Measurements from ENCODE around the gene AVPR2.
A peak's percentile ranks its signal among the peaks of the same experiment; 100 is the strongest.

AVPR2 gene

DNA sequence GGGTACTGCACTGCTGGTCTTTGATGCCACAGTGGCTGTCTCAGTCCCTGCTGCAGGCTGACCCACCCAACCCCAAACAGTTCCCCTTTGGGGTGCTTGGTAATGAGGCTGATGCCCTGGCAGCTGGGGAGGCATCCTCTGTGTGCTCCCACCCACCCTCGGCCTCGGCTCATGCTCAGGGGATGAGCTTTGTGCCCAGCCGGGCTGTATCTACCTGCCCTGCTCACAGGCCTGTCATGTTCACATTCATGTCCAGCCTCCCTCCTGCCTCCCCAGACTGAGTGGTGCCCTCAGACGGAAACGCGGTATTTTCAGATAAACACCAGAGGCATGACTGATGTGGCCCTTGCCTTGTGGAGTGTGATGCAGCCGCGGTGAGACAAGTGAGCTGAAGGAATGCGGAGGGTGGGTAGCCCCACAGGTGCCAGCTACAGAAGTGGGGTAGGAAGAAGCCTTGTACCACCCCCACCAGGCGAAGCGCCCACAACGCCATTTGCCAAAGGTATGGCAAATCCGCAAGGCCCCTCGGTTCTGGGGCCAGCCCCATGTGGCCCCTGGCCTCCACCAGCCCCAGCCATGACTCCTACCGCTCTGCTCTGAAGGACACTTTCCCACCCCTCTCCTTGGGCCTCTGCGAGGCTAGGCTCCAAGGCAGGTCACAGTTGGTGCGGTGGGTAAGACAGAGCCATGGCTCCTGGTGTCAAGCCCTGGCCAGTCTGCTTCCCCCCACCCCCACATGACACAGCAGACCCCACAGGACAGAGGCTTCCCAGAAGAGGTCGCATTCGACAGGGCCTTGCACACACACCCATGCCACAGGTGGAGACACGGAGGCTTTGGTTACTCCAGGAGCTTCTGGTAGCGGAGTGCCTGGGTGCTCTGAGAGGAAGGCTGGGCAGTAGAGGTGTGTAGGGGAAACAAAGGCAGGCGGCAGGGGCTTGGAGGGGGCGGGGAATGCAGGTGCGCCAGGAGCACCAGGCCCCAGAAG lies 41.8 kb downstream of the AVPR2 start:
- TF ChIP-seq, protein P1, sequence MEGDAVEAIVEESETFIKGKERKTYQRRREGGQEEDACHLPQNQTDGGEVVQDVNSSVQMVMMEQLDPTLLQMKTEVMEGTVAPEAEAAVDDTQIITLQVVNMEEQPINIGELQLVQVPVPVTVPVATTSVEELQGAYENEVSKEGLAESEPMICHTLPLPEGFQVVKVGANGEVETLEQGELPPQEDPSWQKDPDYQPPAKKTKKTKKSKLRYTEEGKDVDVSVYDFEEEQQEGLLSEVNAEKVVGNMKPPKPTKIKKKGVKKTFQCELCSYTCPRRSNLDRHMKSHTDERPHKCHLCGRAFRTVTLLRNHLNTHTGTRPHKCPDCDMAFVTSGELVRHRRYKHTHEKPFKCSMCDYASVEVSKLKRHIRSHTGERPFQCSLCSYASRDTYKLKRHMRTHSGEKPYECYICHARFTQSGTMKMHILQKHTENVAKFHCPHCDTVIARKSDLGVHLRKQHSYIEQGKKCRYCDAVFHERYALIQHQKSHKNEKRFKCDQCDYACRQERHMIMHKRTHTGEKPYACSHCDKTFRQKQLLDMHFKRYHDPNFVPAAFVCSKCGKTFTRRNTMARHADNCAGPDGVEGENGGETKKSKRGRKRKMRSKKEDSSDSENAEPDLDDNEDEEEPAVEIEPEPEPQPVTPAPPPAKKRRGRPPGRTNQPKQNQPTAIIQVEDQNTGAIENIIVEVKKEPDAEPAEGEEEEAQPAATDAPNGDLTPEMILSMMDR (conservative IDR thresholded peaks at IDR 0.05), result no peak
- no peak overlapping the region for H3K27ac ChIP-seq

DNA sequence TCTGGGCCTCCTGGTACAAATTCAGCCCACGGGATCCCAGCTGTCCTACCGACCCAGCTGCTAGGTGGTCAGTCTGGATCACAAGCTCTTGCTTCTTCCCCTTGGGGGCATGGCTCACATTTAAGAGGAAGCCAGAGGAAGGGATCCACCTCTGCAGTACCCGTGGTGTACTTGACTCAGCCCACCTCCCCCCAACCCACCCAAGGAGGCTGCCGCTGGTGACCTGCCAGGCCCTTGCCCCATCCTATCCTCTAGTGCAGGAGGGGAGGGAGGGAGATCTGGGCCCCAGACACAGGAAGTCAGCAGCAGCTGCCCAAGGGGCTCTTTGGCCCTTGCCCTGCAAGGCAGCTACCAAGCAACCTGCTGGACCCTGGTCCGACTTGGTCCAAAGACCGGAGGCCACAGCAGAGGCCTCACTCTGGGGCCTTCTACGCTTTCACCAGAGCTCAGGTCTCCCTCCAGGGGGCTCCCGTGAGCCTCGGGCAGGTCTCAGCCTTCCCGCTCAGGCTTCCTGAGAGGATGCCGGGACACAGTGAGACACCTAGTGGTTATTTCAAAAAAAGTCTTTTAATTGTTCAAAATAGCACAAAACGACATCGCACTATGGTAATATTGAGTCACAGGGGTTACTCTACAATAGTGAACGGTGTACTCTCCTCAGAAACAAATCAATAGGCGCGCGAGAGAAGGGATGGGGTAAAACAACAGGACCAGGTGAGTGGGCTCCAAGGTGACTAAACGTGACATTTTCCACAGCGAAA lies 42.7 kb downstream of the AVPR2 start:
- no peak overlapping the region for H3K27ac ChIP-seq

DNA sequence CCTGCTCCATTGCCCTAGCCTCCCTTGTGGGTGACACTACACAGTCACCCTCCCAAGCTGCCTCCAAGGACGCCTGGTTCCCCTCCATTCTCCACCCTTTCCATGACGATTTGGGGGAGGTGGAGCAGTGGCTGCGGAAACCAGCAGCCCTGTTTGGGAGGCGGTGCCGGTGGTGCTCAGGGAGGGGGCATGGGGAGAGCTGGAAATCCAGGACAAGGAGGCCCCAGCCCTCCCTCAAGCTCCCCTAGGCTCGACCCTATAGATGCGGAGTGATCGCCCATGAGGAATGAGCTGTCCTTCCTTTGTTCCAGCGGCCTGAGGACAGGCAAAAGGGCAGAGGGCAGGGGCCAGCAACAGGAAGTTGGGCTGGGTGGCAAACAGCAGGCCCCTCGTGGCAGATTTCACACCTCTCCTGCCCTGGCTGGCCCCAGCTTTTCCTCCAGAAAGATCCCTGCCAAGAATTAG lies 43.6 kb downstream of the AVPR2 start:
- H3K27ac ChIP-seq, result no peak overlapping the region
- TF ChIP-seq, protein P1 (conservative IDR thresholded peaks at IDR 0.05), result no peak

More for the DNA sequence above, 42.7 kb downstream of the AVPR2 start:
- TF ChIP-seq, protein P1 (conservative IDR thresholded peaks at IDR 0.05), result peak; percentile 93

- H3K27ac ChIP-seq, result no peak overlapping the region
- TF ChIP-seq, protein P1 (conservative IDR thresholded peaks at IDR 0.05), result no peak
Measured at GRCh38 chrX:153948847-153949805, 44.7 kb downstream of the AVPR2 start.

GRCh38 chrX:153950127-153950526 lies 45.7 kb downstream of the AVPR2 start:
- H3K27ac ChIP-seq, result no peak overlapping the region
- TF ChIP-seq, protein P1 (conservative IDR thresholded peaks at IDR 0.05), result no peak

- no peak overlapping the region for H3K27ac ChIP-seq
- TF ChIP-seq, protein P1 (conservative IDR thresholded peaks at IDR 0.05), result no peak
Measured at GRCh38 chrX:153951683-153952372, 47.4 kb downstream of the AVPR2 start.

Data from VCaP (cell line).